ENCODE results near the gene SLC44A1. TPM values are rescaled to one million over a fixed set of nuclear protein-coding genes. Genes with fewer than 3 reads are reported as not detected.

The SLC44A1 gene
- total RNA-seq, 1 donor from 2014 or later = 2.5 TPM

DNA sequence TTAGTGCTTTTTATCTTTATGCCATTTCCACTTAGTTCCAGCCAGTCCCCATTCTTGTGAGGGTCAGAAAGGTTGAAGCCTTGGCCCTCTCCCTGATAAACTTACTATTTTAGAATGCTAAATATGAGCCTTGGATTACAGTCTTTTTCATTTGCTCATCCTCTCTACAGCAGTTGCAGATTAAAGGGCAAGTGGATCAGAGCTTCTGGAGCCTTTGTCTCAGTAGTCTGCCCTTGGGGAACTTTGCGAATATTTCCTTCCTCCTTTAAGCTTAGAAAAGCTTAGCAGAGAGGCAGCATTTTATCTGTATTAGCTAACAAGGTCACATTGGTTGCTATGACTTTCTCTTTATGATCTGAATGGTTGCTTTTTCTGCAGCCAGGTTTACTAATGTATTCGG, 214.9 kb downstream of the SLC44A1 start:
- DNase-seq = no peak
- Mint-ChIP-seq H3K27me3 (no peaks in the 10 kb centered on the region), H3K36me3 (ENCODE audit: low read depth) (peaks cover 13% of the 10 kb centered on the region), H3K9me3 (peaks cover 3% of the 10 kb centered on the region), H3K4me1 (no peaks in the 10 kb centered on the region), H3K4me3 (no peak overlapping the region), H3K27ac (no peak overlapping the region)
- intact Hi-C loops (cut with micrococcal nuclease) = no loop called here

DNA sequence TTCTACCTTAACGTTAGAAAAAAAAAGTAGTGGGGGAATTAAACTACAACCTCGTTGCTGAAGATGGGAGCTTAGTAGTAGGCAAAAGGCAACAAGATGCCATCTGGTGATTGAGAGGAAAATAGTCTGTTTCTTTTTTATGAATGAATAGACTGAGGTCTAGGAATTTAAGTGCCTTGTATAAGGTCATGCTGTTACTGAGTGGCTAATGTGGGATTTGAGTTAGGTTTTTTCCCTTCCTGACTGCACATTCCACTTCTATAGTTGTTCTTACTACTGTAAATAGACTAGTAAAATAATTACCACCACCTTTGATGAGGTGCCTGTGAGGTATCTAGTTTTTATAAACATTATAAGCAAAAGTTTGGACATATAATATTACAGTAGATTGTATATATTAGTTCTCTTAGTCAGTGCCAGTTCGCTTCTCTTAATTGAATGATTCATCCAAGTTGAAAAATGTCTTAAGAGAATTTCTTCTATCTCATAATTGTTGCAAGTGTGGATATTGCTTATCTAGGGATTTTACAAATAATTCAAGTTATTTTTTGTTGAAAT, 222.5 kb downstream of the SLC44A1 start:
- H3K4me3 Mint-ChIP-seq = no peak overlapping the region
- intact Hi-C loops (cut with micrococcal nuclease) = no loop called here
- no peaks in the 10 kb centered on the region for H3K4me1 Mint-ChIP-seq
- peaks cover 16% of the 10 kb centered on the region for H3K36me3 Mint-ChIP-seq (ENCODE audit: low read depth)
- H3K27me3 Mint-ChIP-seq = no peaks in the 10 kb centered on the region
- H3K9me3 Mint-ChIP-seq = no peaks in the 10 kb centered on the region
- H3K27ac Mint-ChIP-seq = no peak overlapping the region
- no peak for DNase-seq

DNA sequence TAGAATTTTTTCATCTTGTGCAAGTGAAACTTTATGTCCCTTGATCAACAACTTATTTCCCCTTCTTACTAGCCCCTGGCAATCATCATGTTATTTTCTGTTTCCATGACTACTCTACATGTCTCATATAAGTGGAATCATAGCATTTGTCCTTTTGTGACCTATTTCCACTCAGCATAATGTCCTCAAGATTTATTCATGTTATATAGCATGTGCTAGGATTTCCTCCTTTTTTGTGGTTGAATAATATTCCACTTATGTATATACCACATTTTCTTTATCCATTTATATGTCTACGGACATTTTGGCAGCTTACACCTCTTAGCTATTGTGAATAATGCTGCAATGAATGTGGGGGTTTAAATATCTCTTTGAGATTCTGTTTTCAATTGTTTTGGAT, 224.4 kb downstream of the SLC44A1 start:
- no peak for DNase-seq
- no peaks in the 10 kb centered on the region for H3K27me3 Mint-ChIP-seq
- intact Hi-C loops (cut with micrococcal nuclease) = no loop called here
- H3K27ac Mint-ChIP-seq = no peak overlapping the region
- H3K9me3 Mint-ChIP-seq = no peaks in the 10 kb centered on the region
- peaks cover 18% of the 10 kb centered on the region for H3K36me3 Mint-ChIP-seq (ENCODE audit: low read depth)
- no peak overlapping the region for H3K4me3 Mint-ChIP-seq
- no peaks in the 10 kb centered on the region for H3K4me1 Mint-ChIP-seq

DNA sequence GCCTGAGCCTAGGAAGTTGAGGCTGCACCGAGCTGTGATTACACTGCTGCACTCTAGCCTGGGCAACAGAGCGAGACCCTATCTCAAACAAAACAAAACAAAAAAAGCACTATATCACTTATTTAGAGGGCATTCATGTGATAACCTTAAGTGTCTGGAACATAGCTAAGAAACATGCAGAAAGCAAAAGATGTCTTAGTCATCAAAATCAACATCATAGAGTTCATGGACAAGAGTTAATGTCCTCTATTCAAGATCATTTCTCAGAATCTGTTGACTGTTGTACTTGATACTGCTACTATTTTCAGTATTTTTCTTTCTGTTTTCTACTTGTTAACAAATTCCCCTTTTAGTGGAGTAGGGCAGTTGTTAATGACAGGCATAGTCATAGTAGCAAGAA, 228.8 kb downstream of the SLC44A1 start:
- H3K4me1 Mint-ChIP-seq = peaks cover 5% of the 10 kb centered on the region
- no peak overlapping the region for H3K27ac Mint-ChIP-seq
- no peaks in the 10 kb centered on the region for H3K9me3 Mint-ChIP-seq
- no peaks in the 10 kb centered on the region for H3K27me3 Mint-ChIP-seq
- DNase-seq = no peak
- peaks cover 9% of the 10 kb centered on the region for H3K36me3 Mint-ChIP-seq (ENCODE audit: low read depth)
- intact Hi-C loops (cut with micrococcal nuclease) = no loop called here
- H3K4me3 Mint-ChIP-seq = no peak overlapping the region

DNA sequence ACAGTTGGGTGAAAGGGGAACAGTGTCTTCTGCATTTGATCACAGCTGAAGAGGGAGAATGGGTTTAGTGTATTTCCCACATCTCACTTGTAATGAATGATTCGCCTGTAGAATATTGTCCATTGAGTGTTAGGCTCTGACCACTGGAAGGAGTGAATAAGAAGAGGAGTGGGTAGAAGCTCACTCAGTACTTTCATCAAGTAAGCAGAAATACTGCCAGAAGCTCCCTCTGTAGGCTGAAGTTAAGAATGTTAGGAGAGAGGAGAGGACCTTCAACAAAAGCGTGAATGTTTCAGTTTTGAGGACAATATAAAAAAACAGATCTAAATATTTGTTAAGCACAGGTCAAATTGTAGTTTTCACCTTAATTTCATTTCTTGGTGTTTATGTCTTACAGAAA, 230.9 kb downstream of the SLC44A1 start:
- Mint-ChIP-seq H3K27ac (no peak overlapping the region), H3K4me3 (no peak overlapping the region), H3K9me3 (no peaks in the 10 kb centered on the region), H3K4me1 (peaks cover 5% of the 10 kb centered on the region), H3K36me3 (ENCODE audit: low read depth) (peaks cover 5% of the 10 kb centered on the region), H3K27me3 (no peaks in the 10 kb centered on the region)
- intact Hi-C loops (cut with micrococcal nuclease) = no loop called here
- DNase-seq = no peak

DNA sequence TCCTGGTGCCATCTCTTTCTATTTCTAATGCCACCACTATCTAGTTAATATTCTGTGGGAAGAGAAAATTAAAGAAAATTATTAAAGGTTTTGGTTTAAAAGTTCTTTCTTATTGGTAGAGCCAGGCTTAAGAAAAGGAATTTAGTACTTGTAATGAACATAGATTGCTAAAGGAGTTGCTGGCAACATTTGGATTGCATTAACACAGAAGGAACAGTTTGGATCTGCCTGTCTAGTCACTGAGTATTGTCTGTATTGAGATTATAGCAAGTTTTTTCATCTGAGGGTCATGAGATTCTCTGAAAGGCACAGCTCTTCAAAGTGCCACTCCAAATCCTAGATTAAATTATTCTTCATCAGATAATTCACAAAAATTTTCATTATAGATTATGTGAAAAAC, 235.4 kb downstream of the SLC44A1 start:
- intact Hi-C loops (cut with micrococcal nuclease) = no loop called here
- H3K27ac Mint-ChIP-seq = no peak overlapping the region
- H3K9me3 Mint-ChIP-seq = no peaks in the 10 kb centered on the region
- DNase-seq = no peak
- H3K27me3 Mint-ChIP-seq = no peaks in the 10 kb centered on the region
- H3K4me3 Mint-ChIP-seq = no peak overlapping the region
- H3K4me1 Mint-ChIP-seq = peaks cover 5% of the 10 kb centered on the region
- H3K36me3 Mint-ChIP-seq (ENCODE audit: low read depth) = no peaks in the 10 kb centered on the region

DNA sequence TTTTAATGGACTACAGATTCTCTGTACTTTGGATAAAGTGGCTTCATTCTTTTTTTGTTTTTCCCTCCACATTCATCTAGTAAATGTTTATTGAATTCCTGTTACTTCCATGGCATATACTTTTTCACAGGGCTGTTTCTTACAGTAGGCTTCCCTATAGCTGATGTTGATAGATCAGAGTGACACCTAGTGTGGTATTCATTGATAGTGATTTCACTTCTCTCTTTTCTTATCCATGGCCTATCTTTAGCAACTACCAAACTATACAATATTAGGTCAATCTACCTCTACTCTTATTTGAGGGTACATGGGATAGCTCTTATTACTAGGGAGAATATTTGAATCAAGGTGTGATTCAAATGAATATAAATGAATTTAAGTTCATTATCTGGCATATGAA, 239.2 kb downstream of the SLC44A1 start:
- no peak overlapping the region for H3K27ac Mint-ChIP-seq
- intact Hi-C loops (cut with micrococcal nuclease) = no loop called here
- H3K4me1 Mint-ChIP-seq = no peaks in the 10 kb centered on the region
- no peaks in the 10 kb centered on the region for H3K27me3 Mint-ChIP-seq
- H3K4me3 Mint-ChIP-seq = no peak overlapping the region
- no peaks in the 10 kb centered on the region for H3K9me3 Mint-ChIP-seq
- no peak for DNase-seq
- no peaks in the 10 kb centered on the region for H3K36me3 Mint-ChIP-seq (ENCODE audit: low read depth)

DNA sequence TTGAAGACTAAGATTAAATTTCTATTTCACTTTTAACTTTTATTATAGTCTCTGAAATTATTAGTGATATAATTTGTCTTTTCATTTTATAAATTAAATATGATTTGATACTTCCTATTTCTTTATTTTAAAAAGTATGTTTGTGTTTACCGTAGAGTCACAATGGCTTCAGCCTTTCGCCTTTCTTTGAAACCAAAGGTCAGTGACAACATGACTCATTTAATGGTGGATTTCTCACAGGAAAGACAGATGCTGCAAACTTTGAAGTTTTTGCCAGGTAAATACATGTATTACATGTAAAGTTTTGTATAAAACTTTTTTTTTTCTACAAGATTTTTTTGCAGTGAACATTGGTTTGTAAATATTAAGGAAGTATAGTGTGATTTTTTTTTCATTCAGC, 239.8 kb downstream of the SLC44A1 start:
- Mint-ChIP-seq H3K4me1 (no peaks in the 10 kb centered on the region), H3K27me3 (no peaks in the 10 kb centered on the region), H3K9me3 (no peaks in the 10 kb centered on the region), H3K4me3 (no peak overlapping the region), H3K27ac (no peak overlapping the region), H3K36me3 (ENCODE audit: low read depth) (no peaks in the 10 kb centered on the region)
- intact Hi-C loops (cut with micrococcal nuclease) = no loop called here
- DNase-seq = no peak

DNA sequence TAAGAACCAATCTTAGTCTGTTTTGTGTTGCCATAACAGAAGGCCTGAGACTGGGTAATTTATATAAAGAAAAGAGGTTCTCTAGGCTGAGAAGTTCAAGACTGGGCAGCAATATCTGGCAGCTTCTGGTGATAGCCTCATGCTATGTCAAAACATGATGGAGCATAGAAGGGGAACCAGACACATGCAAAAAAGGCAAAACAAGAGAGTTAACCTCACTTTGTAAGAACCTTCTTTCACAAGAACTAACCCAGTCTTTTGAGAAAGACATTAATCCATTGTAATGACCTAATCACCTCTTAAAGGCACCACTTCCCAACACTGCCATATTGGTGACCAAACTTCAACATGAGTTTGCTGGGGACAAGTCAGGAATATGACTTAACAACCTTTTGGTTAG, 240.7 kb downstream of the SLC44A1 start:
- no peak for DNase-seq
- Mint-ChIP-seq H3K9me3 (no peaks in the 10 kb centered on the region), H3K4me1 (no peaks in the 10 kb centered on the region), H3K4me3 (no peak overlapping the region), H3K27me3 (no peaks in the 10 kb centered on the region), H3K27ac (no peak overlapping the region), H3K36me3 (ENCODE audit: low read depth) (no peaks in the 10 kb centered on the region)
- intact Hi-C loops (cut with micrococcal nuclease) = no loop called here

Other genes with a start within 250 kb of the SLC44A1 start
- 4.4 and 4.8 TPM in 2 replicates for gene FSD1L, start 203.4 kb downstream of the SLC44A1 start, total RNA-seq